Left renal cortex interstitium (tissue), 4 donors: ENCODE data around the gene FILIP1L. TPM values are rescaled to one million over a fixed set of nuclear protein-coding genes. Genes with fewer than 3 reads are reported as not detected.

Source experiments
- DNase-seq, 4 donors: peaks; one replicate each; pipeline ENCODE4 v3.0.0-alpha.2; 2013; ENCODE audit warnings: low read depth in 4 of 4, low spot score in 2 of 4, missing footprints in 1 of 4
- polyA plus RNA-seq, 4 donors: library from polyadenylated mRNA; unstranded; fragments of 120-200 nt; gene quantifications; one replicate each; pipeline ENCODE4 v1.2.1, GENCODE V29; 2013; ENCODE audit not compliant: insufficient read length in 4 of 4

Gene FILIP1L
- polyA plus RNA-seq, 4 donors = 15.3 to 21.7 (median 17.5) TPM

DNA sequence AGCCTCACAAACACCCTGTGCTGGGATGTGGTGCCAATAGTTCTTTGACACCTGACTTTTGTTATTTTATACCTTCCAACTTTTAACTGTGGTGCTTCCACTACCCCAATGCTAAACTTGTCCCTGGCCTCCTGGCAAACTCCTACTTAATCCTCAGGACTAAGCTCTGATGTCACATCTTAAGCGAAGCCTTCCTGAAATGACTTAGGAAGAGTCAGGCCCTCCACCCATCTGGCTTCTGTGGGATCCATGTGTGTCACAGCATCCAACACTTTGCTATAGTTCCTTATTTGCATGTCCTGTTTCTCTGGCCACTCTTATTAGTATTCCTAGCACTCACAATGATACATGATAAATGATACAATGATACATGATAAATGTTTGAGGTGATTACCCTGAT, 133.2 kb downstream of the FILIP1L start:
- no peak for DNase-seq

DNA sequence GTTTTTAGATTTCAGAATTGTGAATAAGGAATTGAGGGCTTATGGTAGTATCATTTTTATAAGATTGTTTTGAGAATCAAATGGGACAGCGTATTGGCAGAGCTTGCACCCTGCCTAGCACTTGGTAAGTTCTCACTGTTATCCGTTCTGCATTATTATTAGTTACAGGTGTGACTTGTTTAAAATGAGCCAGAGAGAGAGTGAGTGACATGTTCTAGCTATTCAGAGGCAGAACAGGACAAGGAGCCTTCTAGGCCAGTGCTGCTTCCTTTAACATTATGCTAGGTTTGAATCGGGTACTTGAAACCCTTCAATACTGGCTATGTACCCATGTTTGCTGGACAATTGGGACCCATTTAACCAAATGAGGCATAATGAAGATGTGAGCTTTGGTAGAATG, 133.7 kb downstream of the FILIP1L start:
- DNase-seq = no peak

DNA sequence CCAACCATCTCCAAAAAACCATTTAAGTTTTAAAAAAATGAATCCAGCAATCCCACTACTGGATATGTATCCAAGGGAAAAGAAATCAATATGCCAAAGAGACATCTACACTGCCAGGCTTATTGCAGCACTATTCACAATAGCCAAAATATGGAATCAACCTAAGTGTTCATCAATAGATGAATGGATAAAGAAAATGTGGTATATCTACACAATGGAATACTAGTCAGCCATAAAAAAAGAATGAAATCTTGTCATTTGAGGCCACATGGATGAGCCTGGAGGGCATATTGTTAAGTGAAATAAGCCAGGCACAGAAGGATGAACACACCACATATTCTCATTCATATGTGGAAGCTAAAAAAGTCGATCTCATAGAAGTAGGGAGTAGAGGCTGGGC, 136.1 kb downstream of the FILIP1L start:
- DNase-seq = no peak

DNA sequence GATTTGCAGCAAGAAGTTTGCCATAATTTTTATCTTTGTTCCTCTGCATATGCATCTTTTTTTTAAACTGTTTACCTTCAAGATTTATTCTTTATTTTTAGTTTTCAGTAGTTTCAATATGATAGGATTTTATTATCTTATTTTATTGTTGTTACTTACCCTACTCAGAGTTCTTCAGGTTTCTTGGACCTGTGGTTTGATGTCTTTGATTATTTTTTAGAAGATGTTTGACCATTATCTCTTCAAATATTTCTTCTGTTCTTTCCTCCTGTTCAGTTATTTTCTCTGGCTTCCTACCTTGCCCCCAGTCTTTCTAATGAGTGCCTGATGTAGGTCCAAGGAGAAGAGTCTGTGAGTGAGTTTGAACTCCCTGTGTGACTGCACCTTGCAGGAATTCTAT, 137.7 kb downstream of the FILIP1L start:
- no peak for DNase-seq

DNA sequence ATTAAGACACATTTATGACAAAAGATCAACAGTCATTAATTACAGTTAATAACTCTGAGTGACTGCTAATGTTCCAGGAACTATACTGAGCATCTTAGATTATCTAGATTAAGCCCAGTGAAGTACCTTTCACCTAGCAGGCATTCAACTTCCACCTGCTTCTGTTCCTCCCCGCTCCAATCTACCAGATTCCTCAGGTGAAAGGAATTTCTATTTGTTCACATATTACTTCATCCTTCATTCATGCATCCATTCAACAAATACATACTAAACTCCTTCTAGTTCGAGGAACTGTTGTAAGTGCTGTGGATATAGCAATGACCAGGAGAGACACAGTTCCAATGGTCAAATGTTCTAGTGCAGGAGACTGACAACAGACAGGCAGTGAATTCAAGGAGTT, 139.3 kb downstream of the FILIP1L start:
- no peak for DNase-seq

DNA sequence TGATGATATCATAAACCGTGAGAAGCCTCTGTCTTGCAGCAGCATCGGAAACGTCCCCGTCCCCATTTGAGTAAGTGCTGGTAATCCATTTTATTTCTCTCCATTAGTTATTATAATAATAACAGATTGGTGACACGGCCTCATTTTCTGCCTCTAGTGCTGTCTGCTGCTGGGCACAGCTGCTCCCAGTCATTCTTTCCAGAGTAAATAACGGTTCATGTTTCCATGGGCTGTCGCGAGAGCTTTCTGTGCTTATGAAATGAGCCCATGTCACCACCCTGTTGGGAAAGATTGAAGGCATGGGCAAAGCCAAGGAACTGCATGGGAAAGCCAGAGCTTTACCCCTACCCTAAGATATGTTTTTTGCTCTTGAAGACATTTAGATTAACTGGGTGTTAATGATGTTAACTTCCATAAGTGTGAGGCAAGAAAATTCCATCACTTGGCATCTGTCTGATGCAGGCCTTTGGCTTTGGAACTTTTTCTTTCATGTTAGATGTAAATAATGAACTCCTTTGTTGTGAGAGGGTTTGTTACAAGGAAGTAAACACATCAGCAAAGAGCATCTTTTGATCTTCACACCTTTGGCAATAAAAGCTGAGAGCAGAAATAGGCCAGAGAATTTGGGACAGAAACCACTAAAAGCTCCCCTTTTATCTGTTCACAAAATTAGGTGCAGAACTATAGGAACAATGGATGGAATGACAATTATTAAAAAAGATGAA, 141.8 kb downstream of the FILIP1L start:
- DNase-seq = no peak

DNA sequence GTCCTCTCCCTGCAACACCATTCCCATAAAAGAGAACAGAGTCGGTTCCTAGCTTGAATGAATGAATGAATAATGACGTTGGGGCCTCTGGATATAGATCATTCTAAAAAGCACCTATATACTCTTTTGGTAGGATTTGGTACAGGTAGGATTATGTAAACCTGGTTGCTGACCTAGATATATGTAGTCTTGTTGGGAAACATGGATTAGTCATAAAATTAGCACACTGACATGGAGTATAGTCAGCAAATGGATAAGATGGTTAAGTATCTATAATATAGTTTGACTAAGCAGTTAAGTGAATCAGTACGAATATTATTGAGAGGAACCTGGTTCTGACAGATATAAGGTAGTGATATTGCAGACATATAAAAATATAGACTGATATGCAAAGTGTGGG, 142.5 kb downstream of the FILIP1L start:
- no peak for DNase-seq

DNA sequence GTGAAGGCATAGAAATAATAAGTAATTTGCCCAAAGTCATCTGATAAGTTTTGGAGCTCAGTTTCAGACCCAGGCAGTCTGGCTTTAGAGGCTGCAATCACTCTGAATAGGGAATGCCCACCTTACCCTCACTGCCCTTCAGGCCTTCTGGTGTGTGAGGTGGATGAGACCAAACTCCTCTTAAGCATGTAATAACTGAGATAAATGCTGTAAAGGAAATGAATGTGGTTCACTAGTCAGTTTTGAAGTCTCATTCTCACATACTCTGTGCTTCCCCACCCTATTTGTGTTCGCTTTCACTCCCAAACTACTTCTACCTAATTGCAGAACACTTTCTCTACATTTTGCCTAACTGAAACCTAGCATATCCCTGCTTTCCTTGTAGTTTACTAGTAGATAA, 144.1 kb downstream of the FILIP1L start:
- no peak for DNase-seq

DNA sequence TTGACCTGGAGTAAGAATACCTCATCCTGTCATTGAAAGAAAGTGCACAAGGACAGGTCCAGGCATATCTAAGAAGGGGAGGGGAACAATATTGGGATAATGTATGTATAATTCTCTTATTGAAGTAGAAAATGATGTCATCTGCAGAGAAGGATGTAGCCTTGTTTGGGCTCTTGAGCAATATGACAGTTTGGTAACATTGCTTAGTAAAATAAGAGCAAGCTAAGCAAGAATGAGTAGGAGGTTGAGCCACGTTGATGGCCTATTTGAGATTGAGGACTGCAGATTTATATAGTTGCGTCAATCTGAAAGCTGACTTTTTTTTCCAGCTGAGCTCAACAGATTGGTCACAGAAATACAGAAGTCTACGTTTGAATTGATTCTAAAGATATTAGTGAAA, 145.2 kb downstream of the FILIP1L start:
- no peak for DNase-seq

DNA sequence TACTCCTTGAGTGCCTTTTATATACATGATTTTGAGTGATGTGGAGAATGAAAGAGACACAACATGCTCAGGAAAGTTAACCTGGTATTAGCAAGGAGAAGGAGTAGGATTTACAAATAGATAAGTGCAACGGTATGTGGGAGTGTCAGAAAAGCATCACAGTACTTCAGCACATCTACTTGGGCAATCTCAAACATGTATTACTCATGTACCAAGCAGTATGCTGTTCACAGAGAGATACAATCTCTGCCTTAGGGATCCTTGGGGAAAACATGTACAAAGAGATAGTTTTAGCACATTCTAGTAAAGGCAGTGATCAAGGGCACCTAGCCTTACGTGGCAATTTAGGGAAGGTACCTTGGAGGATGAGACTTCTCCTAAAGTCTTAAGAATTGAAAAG, 146.5 kb downstream of the FILIP1L start:
- DNase-seq = no peak

DNA sequence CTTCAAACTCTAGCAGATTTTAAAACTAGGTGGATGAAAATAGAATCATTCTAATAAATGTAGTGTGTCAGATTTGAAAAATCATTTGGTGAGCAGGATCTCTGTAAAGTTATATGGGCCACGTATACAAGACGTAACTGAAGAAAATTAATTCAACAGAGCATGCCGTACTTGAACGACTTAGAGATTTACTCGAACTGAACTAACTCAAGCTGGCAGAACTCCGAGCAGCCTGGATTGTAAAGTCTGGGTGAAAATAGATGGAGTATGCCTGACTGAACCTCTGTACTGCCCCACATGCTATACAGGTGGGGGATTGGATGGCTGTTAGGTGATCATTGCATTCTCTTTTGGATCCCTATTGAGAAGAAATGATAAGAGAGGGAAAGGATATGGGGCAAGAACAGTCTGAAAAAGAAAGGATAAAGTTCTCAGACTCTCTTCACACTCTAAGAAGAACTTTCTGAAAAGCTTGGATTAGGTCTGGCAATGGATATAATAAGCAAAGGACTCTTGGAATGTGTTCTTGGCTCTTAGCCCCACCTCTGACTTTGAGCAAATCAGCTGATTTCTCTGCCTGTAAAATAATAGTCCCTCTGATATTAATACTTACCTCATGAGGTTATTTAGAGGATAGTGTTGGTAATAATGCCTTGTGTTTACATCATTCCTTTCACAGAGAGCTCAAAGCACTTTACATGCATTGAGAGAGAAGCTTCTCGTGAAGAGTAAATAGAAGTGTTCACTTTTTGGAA, 147.5 kb downstream of the FILIP1L start:
- no peak for DNase-seq

DNA sequence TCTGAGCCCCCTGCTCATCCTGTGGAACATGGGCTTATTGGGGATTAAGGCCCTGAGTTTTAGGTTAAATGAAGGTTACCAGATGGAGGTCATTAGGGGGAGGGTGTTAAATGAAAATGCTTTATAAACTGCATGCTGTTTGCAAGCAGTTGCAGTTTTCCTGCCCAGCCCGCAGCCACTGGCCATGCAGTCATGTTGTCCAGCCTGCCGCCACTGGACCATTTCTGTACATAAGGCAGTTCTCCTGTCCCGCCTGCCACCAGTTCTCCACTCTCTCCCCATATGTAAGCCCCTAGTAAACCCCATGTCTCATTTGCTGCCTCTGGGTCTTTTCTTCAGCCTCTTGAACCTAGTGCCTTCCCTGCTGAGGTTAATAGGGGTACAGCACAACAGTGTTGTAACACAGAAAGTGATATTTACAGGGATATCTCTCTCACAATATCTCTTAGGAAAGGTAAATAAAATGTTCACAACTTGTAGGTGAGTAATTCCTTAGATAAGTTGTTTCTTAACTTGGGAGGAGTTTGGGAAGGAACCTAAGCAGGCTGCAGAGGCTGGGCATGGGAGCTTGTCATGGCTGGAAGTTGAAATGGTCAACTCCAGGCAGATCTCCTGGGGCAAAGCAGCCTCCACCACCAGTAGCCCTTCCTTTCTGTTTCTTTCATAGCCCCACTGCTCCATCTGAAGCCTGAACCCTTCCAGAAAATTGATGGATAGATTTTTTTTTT, 148.5 kb downstream of the FILIP1L start:
- DNase-seq = no peak

DNA sequence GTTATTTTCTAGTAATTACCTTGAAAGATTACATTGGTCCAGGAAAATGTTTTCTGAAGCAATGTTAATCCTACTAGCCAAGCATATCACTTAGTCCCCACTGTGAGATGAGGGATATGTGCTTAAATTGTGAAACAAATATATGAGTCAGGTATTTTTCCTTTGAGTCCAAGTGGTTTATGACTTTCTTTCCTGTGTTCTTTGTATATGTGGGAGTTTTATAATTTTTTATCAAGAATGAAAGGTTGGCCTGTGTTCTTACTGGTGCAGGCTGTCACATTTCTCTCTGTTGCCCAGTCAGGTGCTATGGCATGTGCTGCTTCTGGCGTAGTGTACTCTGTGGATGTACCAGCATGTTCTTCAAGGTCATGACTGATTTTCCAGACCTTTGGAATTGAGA, 149.2 kb downstream of the FILIP1L start:
- no peak for DNase-seq

DNA sequence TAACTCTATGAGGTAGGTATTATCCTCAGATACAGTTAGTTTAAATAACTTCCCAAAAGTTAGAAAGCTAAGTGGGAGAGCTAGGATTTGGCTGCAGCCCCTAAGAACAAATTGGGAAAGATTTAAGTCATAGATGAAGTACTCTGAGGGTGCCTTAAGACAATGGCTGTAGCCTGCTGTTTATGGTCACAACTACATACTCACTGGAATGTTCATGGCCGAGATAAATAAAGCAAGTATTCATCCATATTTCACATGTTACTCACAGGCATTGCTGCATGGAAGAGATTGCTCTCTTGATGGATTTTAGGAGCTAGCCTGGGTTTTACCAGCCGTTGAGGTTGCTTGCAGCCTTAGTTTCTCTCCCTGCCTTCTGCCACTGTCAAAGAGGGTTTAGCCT, 151.6 kb downstream of the FILIP1L start:
- no peak for DNase-seq

DNA sequence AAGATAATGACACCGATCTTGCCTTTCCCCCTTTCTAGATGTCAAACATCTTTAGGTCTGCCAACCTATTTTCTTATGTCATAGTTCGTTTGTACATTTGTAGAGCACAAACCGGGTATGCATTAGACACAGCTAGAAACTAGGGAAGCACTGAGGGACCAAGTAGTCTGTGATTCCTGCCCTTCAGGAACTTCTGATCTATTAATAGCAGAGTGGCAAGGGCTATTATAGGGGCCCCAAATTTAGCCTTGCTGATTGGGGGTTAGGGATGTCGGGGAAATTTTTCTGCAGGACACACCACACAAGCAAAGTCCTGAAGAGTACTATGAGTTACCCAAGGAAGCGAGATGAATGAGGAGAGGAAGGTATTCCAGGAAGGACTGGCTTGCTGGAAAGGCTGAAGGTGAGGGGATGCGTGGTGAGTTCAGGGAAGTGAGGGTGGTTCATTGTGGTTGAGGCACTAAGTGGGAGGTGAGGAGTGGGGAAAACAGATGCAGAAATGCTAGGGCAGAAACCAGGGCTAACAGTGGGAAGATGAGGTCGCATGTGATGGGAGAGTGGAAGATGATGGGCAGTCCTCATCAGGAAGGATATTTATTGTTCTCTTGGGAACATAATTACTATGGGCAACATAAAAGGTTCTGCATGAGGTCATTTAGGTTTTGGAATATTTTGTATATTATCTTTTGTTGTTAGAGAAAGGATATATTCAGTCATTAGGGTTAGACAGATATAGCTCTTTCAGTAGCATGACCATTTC, 152.4 kb downstream of the FILIP1L start:
- no peak for DNase-seq

DNA sequence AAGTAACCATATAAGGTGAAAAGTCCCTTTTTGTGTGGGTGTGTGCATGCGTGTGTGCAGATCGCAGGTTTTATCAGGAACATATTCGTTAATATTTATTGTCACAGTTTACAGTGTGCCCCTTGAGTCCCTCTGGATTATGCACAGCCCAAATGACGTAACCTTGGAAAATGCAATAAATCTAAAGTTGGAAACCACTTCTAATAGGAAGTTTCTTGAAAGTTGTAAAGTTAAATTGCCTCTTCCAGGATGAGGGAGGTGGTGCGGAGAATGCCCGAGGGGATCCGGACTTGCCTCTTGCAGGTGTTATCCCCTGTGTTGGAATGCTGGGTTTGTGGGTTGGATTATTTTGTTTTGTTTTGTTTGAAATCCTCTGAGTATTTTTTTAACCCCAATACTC, 153.4 kb downstream of the FILIP1L start:
- DNase-seq = peak in 1 of 4 donors; percentile 63

DNA sequence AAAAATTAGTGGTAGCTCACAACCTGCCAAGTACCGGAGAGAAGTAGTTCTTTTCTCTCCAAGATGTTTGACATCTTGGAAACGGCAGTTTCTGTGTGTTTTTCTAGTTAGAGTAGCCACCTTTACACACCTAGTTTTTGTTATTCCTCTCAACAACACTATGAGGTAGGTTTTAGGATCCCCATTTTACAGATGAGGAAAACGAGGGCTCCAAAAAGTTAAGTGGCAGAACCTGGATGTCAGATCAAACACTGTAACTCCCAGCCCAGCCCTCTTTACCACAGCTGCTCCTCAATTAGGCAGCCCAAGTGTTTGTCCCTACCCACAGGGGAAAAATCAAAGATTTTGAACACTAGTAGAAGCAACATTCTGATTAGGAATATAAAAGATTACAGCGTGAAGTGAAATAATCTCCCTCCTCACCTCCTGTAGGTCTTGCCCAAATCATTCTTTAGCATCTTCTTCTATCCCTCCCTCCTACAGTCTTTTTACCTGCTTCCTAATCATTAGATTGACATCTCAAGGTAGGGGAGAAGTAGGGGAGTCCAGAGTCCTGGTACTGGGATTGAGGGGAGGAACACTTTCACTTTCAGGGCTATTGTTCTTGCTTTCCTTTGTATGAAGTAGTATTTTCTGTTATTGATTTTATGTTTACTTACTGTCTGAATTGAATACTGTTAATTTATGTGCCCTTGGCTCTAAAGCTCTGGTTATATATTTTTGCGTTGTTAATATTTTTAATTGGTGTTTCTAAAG, 154.0 kb downstream of the FILIP1L start:
- DNase-seq = no peak

DNA sequence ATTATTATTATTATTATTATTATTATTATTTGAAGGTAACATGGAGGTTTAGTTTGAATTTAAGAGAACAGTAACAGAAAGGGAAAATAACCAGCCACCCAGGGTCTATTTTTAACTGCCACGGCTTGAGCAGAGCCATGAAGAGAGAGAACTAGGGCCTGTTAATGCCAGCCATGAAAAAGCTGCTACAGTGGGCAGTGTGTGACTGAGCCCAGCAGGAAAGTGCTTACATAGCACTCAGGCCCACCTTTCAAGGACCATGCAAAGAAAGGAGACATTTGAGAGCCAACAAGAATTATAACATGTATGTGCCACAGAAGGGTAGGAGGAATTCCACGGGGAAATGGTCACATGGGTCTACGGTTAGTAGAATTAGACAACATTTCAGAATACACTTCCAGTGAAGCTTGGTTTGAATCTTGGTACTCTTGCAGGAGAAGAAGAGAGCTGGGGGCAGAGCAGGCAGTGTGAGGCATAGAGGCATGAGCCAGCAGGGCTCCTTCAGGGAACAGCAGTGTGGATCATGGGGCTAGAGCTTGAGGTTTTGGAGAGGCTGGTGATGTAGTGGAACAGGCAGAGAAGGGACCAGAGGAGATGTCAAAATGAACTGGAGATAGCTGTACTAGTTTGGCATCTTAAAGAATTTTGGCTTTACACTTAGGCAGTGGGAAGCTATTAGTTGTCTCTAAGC, 155.9 kb downstream of the FILIP1L start:
- DNase-seq = no peak

DNA sequence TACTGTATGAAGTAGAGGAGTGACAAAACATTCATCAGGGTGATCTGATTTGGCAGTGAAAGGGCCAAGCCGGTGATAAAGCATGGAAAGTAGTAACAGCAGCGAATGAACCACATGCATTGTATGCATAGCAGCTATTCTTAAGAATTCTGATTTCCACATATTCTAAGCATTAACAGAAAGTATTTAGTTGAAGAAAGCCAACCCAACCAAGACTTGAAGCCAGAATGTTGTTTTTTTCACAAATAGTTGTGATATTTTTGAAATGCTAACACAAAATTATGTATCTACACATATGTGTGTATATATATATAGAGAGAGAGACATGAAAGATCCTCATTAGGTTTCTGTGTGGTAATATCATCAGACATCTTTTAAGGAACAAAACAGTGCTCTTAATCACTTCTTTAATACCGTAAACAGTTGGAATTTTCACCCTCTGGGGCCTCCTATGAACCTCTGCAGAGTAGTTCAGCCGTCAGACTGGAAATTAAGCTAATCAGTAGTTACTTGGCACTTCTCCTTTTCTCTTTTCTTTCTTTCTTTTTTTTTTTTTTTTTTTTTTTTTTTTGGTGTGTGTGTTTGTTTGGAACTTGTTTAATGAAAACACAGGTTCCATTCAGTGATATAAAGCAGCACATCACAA, 157.0 kb downstream of the FILIP1L start:
- no peak for DNase-seq
